Astrocyte of the cerebellum (primary cell): Measurements from ENCODE around the gene GGTLC2.
"Not testable (repeated sequence)": the region's sequence is repeated elsewhere in the genome, so short reads cannot be mapped to it uniquely, and the experiment has no call there.

Experiments
- DNase-seq: peaks from one replicate; pipeline ENCODE4 v3.0.0-alpha.2; 2011; ENCODE audit warnings: low read depth
- H3K4me3 ChIP-seq: 2 replicates; pipeline ENCODE4 v1.5.1; 2011; ENCODE audit warnings: mild to moderate bottlenecking, low read depth, low read length, moderate library complexity
- CTCF ChIP-seq: IDR thresholded peaks from 2 replicates; pipeline ENCODE4 v1.5.1; 2012; ENCODE audit warnings: low read length, low read depth, moderate library complexity, mild to moderate bottlenecking; ENCODE audit errors: missing control alignments
- in situ Hi-C: cut with HindIII; loops from 2 replicates; pipeline ENCODE4 v1.10.0; 2017; ENCODE audit warnings: low sequenced_read_pairs

The GGTLC2 gene

DNA sequence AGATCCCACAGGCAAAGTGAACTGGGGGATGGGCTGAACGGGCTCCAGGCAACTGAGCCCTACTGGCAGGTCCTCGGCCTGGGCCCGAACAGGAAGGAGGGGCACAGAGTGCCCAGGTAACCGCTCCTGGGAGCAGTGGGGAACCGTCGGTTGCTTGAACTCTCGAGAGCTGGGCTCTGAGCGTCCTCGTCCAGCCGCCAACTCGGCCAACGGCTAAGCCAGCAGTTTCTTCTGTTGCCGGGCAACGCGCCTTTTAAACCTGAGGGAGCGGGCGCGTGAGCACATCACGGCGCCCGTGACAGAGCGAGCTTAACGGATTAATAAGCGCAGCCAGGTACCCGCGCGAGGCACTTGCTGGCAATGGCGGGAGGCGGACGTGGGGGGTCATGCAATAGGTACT is at the start of gene GGTLC2:
Gene GGTLC2, plus strand, starts transcription at position 301 of the 400 bp plus-strand sequence. CDS start 1,732 bp downstream, outside the sequence.
- in situ Hi-C loops, DNase-seq, H3K4me3 ChIP-seq: not testable (repeated sequence)

DNA sequence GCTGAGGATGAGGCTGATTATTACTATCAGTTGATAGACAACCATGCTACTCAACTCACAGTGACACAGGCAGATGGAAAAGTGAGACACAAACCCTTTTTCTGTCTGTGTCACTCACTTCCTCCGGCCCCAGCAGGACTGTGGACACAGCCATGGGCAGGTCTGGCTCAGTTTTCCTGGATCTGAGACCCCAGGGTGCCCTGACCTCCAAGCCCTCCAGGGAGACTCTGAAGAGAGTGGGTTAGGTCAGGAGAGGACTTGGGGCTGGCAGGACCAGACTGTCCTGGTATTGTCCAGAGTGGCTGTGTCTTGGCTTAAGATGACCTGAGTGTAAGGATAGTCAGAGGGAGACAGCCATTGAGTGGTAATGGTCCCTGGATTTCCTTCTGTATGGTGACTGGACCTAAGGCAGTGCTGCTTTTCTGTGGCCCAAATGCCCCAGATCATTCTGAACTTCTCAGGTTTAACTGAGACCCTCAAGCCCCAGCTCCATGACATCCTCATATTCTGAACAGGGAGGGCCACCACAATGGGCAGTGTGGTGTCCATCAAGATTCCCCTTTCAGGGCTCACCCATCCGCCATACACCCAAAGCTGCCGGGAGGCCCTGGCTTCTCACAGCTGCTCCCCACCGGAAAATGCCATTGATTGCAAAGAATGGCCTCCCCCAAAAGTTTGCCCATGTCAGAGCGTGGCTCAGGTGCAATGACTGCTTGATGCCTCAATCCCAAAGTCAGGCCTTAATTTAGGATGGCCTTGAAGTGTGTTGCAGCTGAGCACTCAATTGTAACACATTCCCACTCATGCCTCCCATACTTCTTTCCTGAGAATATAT is 49.2 kb upstream of the GGTLC2 start:
- no peak for TF ChIP-seq CTCF
- no peak overlapping the region for H3K4me3 ChIP-seq
- DNase-seq, result no peak
- in situ Hi-C loops, result loop anchor here (25.0 kb wide), 1 partner anchor 317 kb away; no protein-coding TSS in a partner anchor

- no peak for TF ChIP-seq CTCF
- no peak for DNase-seq
- in situ Hi-C loops, result loop anchor here (25.0 kb wide), 1 partner anchor 314 kb away; no protein-coding TSS in a partner anchor
- H3K4me3 ChIP-seq, result no peak overlapping the region
Observed at GRCh38 chr22:22598144-22598543, 46.3 kb upstream of the GGTLC2 start.

DNA sequence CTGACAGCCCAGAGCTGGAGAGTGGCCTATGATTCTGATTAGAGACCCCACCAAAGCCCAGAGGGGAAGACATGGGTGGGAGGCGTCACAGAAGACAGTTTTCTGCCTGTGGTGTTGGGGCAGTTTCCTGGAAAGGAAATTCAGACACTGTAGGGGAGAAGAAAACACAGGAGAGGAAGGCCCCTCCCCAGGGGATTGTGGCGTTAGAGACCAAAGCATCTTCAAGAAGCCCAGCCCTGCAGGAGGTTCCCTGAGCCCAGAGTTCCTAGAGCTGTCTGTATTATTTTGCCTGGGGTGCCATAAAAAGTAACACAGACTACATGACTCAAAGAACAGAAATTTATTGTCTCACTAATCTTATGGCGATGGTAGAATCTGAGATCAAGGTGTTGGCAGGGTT is 45.2 kb upstream of the GGTLC2 start:
- no peak for DNase-seq
- no peak overlapping the region for H3K4me3 ChIP-seq
- TF ChIP-seq CTCF, result no peak
- in situ Hi-C loops, result loop anchor here (25.0 kb wide), 1 partner anchor 313 kb away; no protein-coding TSS in a partner anchor

DNA sequence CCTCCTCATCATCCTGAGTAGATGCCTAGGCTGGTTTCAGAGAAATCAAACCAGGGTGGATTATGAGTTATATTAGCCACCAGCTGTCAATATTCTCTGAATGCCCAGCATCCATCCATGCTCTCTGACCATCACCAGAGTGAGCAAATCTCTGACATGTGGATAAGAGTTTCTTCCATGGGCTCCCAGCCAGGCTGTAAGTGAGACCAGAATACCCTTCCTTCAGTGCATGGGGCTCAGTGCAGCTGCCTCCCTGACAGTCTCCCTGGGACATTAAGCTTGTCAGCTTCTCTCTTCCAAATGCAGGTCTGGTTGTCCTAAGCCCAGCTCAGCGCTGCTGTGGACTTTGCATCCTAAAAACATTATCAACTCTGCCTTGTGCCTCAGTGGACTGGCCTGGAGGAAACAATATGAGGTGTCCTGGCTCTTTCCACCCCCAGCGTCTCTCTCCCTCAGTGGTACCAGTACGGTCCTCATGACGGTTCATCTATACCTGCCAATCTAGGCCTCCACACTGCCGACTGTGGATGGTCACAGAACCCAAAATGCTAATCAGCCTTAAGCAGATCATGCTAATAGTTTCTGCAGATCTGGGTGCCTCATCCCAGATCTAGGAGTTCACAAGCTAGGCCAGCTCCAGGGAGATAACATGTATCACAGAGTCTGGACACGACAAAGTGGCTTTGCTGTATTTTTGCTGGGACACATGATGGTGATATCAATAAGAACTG is 43.7 kb upstream of the GGTLC2 start:
- in situ Hi-C loops, result loop anchor here (10.0 kb wide), 1 partner anchor 74 kb away; no protein-coding TSS in a partner anchor
- DNase-seq, result no peak
- TF ChIP-seq CTCF, result no peak
- H3K4me3 ChIP-seq, result no peak overlapping the region

DNA sequence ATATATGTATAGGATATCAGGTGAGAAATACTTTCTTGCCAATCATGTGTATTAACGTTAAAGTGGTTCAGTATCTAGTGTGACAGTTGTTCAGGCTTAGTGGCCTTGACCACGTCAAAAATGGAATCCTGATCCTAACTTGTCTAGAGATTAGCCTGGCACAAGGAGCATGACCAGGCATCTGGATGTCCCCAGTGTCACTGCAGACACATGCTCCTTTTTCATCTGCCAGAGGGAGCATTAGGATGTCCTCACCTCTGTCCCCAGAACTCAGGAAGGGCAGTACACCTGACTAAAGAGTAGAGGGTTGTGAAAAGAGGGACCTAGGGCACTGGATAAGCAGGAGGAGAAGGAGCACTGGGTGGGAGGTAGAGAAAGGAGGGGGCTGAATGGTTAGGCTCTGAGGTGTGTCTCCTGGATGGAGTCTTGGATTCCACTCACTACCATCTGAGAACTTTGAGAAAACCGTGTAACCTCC is 40.9 kb upstream of the GGTLC2 start:
- DNase-seq, result no peak
- TF ChIP-seq CTCF, result no peak
- no peak overlapping the region for H3K4me3 ChIP-seq
- in situ Hi-C loops, result loop anchor here (10.0 kb wide), 1 partner anchor 71 kb away; no protein-coding TSS in a partner anchor
